ENCODE data around the gene PPP1R3E.

PPP1R3E gene

DNA sequence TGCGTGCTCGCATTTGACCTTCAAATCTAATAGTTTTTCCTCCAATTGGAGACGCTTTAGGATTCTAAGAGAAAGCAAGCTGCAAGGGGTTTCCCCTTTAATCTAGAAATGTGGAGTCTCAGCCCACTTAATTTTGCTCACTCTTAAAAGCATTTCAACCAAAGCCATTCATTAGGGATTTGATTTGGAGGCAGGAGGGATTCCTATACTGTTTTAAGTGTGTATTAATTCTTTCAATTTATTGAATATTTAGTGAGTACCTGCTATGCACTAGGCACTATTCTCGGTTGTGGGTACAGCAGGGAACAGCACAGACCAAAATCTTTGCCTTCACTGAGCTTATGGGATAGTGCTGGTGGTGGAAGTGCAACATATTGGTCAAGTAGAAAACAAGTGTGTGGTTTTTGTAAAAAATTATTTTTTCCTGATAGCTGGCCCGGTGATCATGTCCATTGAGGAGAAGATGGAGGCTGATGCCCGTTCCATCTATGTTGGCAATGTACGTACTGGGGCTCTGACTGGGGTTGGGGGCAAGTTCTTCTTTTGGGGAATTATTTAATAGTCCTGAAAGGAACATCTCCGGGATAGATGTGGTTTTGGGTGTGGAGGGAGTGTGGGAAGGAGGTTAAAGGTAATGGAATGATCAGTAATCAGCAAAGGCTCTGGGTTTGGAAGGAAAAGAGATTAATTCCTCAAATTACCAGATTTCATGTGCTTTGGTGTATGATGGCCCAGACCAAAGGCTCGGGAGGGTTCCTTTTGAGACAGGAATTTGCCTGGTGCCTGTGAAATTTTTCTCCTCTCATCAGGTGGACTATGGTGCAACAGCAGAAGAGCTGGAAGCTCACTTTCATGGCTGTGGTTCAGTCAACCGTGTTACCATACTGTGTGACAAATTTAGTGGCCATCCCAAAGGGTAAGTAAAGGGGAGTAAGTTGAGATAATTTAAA, 20.2 kb upstream of the PPP1R3E start:
- no peak for DNase-seq (ENCODE audit: low spot score)

DNA sequence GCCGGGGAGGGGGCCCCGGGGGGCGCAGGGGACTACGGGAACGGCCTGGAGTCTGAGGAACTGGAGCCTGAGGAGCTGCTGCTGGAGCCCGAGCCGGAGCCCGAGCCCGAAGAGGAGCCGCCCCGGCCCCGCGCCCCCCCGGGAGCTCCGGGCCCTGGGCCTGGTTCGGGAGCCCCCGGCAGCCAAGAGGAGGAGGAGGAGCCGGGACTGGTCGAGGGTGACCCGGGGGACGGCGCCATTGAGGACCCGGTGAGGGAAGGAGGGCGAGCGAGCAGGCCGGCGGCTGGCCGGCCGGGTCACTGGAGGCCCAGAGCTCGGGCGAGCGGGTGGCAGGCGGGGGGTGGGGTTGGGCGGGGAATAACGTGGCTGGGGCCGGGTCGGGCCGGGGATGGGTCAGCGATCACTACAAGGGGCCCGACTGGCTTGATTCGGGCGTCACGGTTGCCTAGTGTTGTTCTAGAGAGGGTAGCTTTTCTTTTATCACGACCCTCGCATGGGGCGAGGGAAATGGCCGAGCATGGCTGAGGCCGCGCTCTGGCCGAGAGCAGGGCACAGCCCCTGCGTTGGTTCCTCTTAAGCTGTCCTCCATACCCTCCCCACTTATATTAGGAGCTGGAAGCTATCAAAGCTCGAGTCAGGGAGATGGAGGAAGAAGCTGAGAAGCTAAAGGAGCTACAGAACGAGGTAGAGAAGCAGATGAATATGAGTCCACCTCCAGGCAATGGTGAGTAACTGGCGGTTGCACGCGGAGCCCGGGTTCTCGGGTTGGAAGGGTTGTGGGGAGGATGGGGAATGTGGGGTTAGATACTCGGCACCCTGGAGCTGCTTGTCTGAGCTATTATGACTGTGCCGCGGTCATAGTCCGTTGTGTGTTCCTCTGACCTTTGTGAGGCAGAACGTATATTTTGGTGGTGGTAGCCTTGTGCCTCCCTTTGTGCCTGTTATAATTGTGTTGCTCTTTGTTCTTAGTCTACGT, 19.2 kb upstream of the PPP1R3E start:
- peak; percentile 22 for DNase-seq (ENCODE audit: low spot score)

More for the DNA sequence above, 20.2 kb upstream of the PPP1R3E start:
- no peak for FAIRE-seq

GRCh38 chr14:23320584-23321571, 18.2 kb upstream of the PPP1R3E start, which contains the start of gene PABPN1:
PABPN1 (plus strand) TSS chr14:23321457; CDS start chr14:23321470, 13 bp downstream.
- DNase-seq (ENCODE audit: low spot score) = peak; percentile 97
- FAIRE-seq = peak; percentile 74

More for the DNA sequence above, 19.2 kb upstream of the PPP1R3E start:
- FAIRE-seq = no peak

- FAIRE-seq (no peak), DNase-seq (ENCODE audit: low spot score) (no peak)
Measured at GRCh38 chr14:23319746-23320583, 17.3 kb upstream of the PPP1R3E start.

DNA sequence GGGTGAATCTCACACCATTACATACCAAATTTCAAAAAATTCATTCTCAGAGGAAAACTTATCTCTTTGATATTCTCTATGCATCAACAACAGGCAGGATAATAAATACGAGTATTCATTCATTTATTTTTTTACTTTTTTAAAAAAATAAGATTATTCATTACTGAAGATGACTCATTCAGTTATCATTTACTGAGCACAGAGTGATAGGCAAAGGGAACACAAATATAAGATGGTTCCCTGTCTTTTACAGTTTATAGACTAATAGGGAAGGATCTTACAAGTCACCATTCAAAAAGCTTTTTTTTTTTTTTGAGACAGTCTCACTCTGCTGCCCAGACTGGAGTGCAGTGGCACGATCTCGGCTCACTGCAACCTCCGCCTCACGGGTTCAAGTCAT, 13.6 kb upstream of the PPP1R3E start:
- no peak for FAIRE-seq
- DNase-seq (ENCODE audit: low spot score) = no peak

DNA sequence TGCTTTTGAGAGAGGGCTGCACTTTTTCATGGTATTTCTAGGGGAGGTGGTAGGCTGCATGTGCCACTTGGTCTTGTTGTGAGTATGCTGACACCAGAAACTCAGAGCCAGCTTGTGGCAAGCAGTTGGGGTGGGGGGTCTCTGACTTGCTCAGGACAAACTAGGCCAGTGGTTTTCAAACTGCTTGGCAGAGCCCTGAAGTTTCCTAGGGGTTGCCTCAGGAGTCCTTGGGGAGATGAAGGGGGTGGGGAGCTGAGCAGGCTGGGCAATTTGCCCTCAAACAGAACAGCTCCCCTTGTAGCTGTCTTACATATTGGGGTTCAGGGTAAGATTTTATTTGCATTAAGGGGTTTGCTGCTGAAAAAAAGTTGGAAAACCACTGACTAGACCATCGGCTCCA, 7.9 kb upstream of the PPP1R3E start:
- DNase-seq (ENCODE audit: low spot score) = no peak
- no peak for FAIRE-seq

DNA sequence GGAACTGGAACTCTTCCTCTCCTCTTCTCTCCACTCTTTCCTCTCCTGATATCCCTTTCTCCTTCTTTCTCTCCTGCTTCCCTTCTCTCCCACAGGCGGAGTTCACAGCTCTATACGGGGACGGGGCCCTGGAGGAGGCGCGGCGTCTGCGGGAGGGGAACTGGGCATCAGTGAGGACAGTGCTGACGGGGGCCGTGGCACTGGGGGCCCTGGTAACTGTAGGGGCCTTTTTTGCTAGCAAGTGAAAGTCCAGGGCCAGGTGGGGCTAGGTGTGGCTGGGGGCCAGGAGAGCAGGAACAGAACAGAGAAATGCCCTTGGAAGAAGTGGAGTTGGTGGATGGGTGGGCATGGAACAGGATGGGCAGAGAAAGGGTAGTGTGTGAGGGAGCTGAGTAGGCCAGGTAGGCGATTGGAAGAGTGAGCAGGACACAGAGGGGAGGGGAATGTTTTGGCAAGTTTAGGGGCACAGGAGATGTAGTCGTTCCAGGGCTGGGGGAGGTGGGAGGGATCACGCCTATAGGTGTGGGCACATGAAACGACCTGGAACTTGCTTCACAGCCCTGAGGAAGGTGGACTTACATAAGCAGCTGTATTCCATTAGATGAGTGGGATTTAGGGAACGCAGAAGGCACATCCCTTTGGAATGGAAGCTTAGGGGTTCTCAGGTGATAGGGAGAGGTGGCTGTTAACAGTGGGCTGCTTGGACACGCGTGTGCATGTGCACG, 6.2 kb upstream of the PPP1R3E start:
- FAIRE-seq (no peak), DNase-seq (ENCODE audit: low spot score) (no peak)

GRCh38 chr14:23307687-23308644, 5.3 kb upstream of the PPP1R3E start:
- FAIRE-seq = no peak

GRCh38 chr14:23307146-23307530, 4.5 kb upstream of the PPP1R3E start:
- FAIRE-seq = no peak
- no peak for DNase-seq (ENCODE audit: low spot score)

More at GRCh38 chr14:23307687-23308644, 5.3 kb upstream of the PPP1R3E start:
- no peak for DNase-seq (ENCODE audit: low spot score)

- peak; percentile 39 for DNase-seq (ENCODE audit: low spot score)
- FAIRE-seq = no peak
Measured at GRCh38 chr14:23306412-23307145, 3.9 kb upstream of the PPP1R3E start, which contains the start of gene BCL2L2. BCL2L2 (plus strand) TSS chr14:23306833; CDS start chr14:23307768, 935 bp downstream.

DNA sequence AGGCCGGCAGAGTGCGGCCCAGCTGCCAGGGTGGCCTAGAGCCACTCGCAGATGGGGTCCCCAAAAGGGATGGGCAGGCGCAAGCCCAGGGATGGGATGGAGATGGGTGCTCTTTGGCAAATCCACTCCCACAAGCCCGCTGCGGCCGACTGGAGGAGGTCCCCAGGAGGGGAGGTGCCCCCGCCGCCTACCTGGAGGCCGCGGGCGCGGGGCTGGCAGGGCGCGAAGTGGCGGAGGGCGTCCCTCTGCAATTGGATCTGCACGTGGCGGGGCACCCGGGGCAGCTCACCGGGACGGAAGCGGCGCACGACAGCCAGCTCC, 730 bp downstream of the PPP1R3E start:
- DNase-seq (ENCODE audit: low spot score) = no peak
- no peak for FAIRE-seq

DNA sequence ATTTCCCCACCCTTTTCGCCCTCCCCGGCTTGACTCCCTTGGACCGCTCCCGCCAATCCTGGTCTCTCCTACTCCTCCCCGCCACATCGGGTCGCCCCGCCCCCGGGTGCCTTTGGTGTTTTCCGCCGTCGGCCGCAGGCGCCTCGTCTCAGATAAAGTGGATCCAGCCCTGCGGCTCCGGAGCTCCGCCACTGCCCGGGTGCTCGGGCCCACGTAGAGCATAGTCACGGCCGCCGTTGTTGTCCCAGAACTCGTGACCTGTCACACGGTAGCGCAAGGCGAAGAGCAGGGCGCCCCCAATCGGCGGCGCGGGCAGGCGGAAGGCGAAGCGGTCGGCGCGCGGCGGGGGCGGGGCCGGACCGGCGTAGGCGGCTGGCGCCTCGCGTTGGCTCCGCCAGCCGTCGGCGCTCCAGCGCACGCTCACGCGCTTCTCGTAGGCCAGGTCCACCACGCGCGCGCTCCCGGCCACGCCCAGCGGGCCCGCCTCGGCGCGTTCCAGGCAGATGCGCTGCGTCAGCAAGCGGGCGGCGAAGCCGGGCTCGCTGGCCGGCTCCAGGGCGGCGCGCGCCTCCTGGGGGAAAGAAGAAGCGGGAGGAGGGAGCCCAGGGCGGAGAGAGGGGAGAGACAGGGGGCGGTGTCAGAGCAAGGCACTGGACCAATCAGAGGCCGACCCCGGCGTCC, 1.2 kb downstream of the PPP1R3E start:
- FAIRE-seq (no peak), DNase-seq (ENCODE audit: low spot score) (peak; percentile 81)

DNA sequence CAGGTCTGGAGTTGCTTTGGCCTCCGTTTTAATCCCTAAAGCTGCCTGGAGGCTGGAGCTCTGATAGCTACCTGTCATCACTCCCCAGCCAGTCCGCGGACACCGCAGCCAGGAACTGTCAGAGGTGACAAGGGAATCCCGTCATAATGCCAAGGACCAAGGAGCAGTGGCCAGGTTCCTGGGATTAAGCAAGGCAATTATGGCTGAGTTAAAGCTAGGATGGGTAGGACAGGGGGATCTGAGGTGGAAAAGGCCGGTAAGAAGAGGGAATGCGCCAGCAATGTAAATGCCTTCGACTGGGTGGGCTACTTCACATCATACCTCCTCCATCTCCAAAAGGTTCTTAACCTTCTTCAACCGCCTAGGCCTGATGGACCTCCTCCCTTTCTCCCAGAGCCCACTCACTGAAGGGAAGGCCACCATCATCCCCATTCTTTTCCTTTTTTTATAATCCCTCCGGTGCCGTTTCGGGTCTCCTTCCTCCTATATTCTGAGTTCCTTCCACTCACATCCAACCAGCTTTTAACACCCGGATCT, 1.9 kb downstream of the PPP1R3E start:
- no peak for FAIRE-seq
- DNase-seq (ENCODE audit: low spot score) = no peak

DNA sequence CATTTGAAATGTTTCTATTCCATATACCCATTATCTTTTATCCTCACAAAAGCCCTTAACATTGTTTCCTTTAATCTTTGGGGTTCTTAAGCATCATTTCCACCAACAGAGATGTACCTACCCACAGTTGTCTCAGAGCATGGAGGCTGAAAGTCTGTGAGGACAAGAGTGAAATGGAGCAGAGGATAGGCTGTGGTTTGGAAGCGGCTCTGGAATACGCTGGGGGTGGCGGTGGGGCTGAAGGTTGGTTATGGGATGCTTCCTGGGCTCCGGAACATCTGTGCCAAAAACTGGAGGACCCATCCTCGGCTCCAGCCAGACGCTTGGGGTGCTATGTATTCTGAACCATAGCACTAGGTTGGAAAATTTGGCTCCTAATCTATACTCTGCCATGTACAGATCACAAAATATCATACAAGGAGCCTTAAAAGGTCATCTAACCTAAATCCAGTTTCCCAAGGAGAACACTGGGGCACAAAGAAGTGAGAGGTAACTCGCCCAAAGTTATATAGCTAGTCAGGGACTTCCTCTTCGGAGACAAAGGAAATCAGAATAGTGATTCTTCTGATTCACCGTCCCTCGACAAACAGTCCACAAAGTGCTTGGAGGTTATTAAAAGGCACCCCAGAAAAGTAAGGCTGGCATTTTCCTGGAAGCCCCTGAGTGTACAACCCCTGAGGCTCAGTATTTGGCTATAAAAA, 2.5 kb downstream of the PPP1R3E start:
- FAIRE-seq (no peak), DNase-seq (ENCODE audit: low spot score) (no peak)

- FAIRE-seq = no peak
- no peak for DNase-seq (ENCODE audit: low spot score)
Measured at GRCh38 chr14:23299211-23299957, 3.3 kb downstream of the PPP1R3E start.
